HUES6 (cell line): ENCODE measurements around the gene RSU1.

Experiments
- H3K27ac ChIP-seq: 2 replicates; pipeline ENCODE4 v1.7.0; 2013; ENCODE audit warnings: low read depth, mild to moderate bottlenecking, low read length, inconsistent platforms
- H3K27me3 ChIP-seq: 2 replicates; pipeline ENCODE4 v1.6.1; 2013; ENCODE audit warnings: low read length; ENCODE audit not compliant: control insufficient read depth, insufficient read depth
- H3K36me3 ChIP-seq: 2 replicates; pipeline ENCODE4 v1.6.1; 2013; ENCODE audit warnings: low read length; ENCODE audit not compliant: control insufficient read depth, insufficient read depth
- H3K4me1 ChIP-seq: 2 replicates; pipeline ENCODE4 v1.6.1; 2013; ENCODE audit warnings: low read length; ENCODE audit not compliant: control insufficient read depth, insufficient read depth
- H3K4me3 ChIP-seq: 2 replicates; pipeline ENCODE4 v1.5.1; 2013; ENCODE audit warnings: low read depth, low read length
- H3K9ac ChIP-seq: one replicate; pipeline ENCODE4 v1.6.1; 2013; ENCODE audit warnings: mild to moderate bottlenecking, low read length
- H3K9me3 ChIP-seq: 2 replicates; pipeline ENCODE4 v1.6.1; 2013; ENCODE audit warnings: low read depth, low read length; ENCODE audit not compliant: control insufficient read depth, insufficient read depth

The RSU1 gene

DNA sequence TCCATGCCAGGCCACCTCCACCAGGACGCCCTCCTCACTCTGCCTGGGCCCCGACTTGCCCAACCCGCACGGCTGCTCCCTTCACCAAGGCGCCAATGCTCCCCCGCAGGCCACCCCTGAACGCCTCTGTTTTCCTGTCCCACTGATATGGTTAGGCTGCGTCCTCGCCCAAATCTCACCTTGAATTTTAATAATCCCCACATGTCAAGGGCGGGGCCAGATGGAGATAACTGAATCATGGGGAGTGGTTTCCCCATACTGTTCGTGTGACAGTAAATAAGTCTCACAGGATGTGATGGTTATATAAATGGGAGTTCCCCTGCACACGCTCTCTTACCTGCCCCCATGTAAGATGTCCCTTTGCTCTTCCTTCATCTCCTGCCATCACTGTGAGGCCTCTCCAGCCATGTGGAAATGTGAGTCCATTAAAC, 29.8 kb downstream of the RSU1 start:
- H3K9ac ChIP-seq: no peak overlapping the region
- no peaks in the 10 kb centered on the region for H3K27me3 ChIP-seq
- H3K4me1 ChIP-seq: no peaks in the 10 kb centered on the region
- H3K4me3 ChIP-seq: no peak overlapping the region
- peaks cover 4% of the 10 kb centered on the region for H3K36me3 ChIP-seq
- 0 out of 2 replicates have a peak, but pooled peaks cover 2% of the 10 kb centered on the region for H3K9me3 ChIP-seq
- no peak overlapping the region for H3K27ac ChIP-seq

DNA sequence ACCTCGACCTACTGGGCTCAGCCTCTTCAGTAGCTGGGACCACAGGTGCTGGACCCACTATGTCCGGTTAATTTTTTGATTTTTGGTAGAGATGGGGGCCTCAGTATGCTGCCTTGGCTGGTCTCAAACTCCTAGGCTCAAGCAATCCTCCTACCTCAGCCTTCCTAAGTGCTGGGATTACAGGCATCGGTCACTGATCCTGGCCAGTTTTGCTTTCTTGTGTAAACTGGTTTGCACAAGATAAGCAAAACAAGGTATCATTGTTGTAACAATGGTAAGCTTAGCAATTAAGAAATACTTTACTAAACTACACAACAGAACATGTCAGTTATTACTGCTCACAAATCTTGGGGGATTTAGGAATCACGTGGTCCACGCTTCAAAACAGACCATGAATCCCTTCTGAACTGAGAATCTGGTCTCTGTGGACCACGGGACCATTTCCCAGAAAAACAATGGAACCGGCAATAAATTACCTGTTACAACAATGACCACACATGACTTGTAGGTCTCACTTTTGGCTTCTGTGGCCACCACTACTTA, 36.8 kb downstream of the RSU1 start:
- 0 out of 2 replicates have a peak, but pooled peaks cover 5% of the 10 kb centered on the region for H3K36me3 ChIP-seq
- no peak overlapping the region for H3K4me3 ChIP-seq
- peaks cover 24% of the 10 kb centered on the region for H3K4me1 ChIP-seq
- H3K9ac ChIP-seq: no peak overlapping the region
- 0 out of 2 replicates have a peak, but pooled peaks cover 2% of the 10 kb centered on the region for H3K9me3 ChIP-seq
- no peak overlapping the region for H3K27ac ChIP-seq
- no peaks in the 10 kb centered on the region for H3K27me3 ChIP-seq

DNA sequence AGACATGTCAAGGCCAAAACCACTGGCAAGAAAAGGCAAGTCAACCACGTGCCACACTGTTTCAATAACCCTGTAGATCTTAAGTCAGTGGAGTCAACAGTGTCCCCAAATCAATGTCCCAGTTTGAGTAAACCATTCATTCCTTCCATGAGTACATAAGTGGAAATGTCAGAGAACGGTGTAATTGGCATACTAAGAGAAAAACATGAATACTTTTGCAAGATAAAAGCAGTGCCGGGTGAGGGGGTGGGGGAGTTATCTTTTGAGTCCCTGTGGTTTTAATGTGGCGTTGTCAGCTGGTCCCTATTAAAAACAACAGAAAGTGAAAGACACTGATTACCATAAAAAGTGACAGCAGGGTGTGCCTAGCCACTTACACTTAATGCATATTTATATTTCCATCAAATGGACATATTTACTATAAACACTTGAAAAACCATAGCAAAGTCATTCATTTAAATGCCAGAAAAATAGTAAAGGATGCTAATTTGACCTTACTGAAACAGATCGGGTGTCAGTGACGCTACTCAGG, 37.8 kb downstream of the RSU1 start:
- Histone ChIP-seq H3K4me1 (peaks cover 24% of the 10 kb centered on the region), H3K27me3 (no peaks in the 10 kb centered on the region), H3K9ac (no peak overlapping the region), H3K36me3 (0 out of 2 replicates have a peak, but pooled peaks cover 5% of the 10 kb centered on the region), H3K4me3 (no peak overlapping the region), H3K27ac (no peak overlapping the region), H3K9me3 (no peaks in the 10 kb centered on the region)

- peaks cover 24% of the 10 kb centered on the region for H3K4me1 ChIP-seq
- no peak overlapping the region for H3K4me3 ChIP-seq
- H3K9ac ChIP-seq: no peak overlapping the region
- H3K27me3 ChIP-seq: no peaks in the 10 kb centered on the region
- H3K9me3 ChIP-seq: no peaks in the 10 kb centered on the region
- no peak overlapping the region for H3K27ac ChIP-seq
- H3K36me3 ChIP-seq: 0 out of 2 replicates have a peak, but pooled peaks cover 5% of the 10 kb centered on the region
Observed at GRCh38 chr10:16777473-16778370, 39.5 kb downstream of the RSU1 start.

- Histone ChIP-seq H3K9me3 (no peaks in the 10 kb centered on the region), H3K9ac (no peak overlapping the region), H3K36me3 (0 out of 2 replicates have a peak, but pooled peaks cover 5% of the 10 kb centered on the region), H3K27ac (no peak overlapping the region), H3K4me3 (no peak overlapping the region), H3K27me3 (no peaks in the 10 kb centered on the region), H3K4me1 (peaks cover 24% of the 10 kb centered on the region)
Observed at GRCh38 chr10:16776896-16777295, 40.3 kb downstream of the RSU1 start.

DNA sequence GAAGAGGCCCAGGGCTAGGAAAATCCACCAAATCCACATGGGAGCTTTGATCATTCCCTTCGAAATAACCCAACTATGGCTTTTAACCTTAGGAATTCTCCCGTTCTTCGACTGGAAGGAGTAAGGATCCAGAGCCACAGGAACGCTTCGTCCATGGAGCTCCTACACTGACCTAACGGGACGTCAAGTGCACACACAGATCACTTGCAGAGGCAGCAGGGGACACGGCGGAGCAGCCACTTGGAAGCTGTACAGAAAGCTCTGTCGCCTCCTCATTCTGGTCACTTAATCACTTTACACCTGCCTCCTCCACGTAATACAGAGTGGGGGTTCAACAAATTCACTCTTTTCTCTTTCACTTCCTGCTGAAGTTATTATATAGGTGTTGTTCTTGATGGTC, 43.9 kb downstream of the RSU1 start:
- Histone ChIP-seq H3K27ac (no peak overlapping the region), H3K27me3 (no peaks in the 10 kb centered on the region), H3K9ac (no peak overlapping the region), H3K4me3 (no peak overlapping the region), H3K9me3 (no peaks in the 10 kb centered on the region), H3K4me1 (0 out of 2 replicates have a peak, but pooled peaks cover 2% of the 10 kb centered on the region), H3K36me3 (no peaks in the 10 kb centered on the region)

DNA sequence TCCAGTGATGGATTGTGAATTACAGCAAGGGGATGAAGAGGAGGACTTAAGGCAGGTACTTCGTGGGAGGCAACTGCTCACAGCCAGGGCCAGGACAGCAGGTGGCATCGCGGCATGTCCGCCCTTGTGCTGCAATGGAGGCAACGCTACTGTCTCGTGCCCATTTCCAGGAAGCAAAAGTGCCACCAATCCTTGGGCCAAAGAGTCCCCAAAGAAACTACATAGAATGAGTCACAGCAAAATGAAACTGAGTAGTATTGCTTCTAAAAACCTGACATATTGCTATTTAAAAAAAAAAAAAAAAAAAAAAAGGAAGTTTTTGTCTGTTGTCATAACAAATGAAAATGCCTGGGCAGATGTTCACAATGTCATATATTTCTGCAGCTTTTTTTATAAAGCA, 46.6 kb downstream of the RSU1 start:
- Histone ChIP-seq H3K9me3 (no peaks in the 10 kb centered on the region), H3K36me3 (no peaks in the 10 kb centered on the region), H3K27me3 (no peaks in the 10 kb centered on the region), H3K9ac (no peak overlapping the region), H3K4me3 (no peak overlapping the region), H3K4me1 (no peaks in the 10 kb centered on the region), H3K27ac (no peak overlapping the region)

- H3K9ac ChIP-seq: no peak overlapping the region
- H3K9me3 ChIP-seq: no peaks in the 10 kb centered on the region
- H3K4me1 ChIP-seq: no peaks in the 10 kb centered on the region
- H3K4me3 ChIP-seq: no peak overlapping the region
- no peak overlapping the region for H3K27ac ChIP-seq
- H3K27me3 ChIP-seq: no peaks in the 10 kb centered on the region
- H3K36me3 ChIP-seq: no peaks in the 10 kb centered on the region
Observed at GRCh38 chr10:16770141-16770540, 47.1 kb downstream of the RSU1 start.

- H3K27me3 ChIP-seq: no peaks in the 10 kb centered on the region
- H3K9ac ChIP-seq: no peak overlapping the region
- no peaks in the 10 kb centered on the region for H3K4me1 ChIP-seq
- no peak overlapping the region for H3K4me3 ChIP-seq
- no peak overlapping the region for H3K27ac ChIP-seq
- no peaks in the 10 kb centered on the region for H3K9me3 ChIP-seq
- H3K36me3 ChIP-seq: no peaks in the 10 kb centered on the region
Observed at GRCh38 chr10:16769331-16769730, 47.9 kb downstream of the RSU1 start.

DNA sequence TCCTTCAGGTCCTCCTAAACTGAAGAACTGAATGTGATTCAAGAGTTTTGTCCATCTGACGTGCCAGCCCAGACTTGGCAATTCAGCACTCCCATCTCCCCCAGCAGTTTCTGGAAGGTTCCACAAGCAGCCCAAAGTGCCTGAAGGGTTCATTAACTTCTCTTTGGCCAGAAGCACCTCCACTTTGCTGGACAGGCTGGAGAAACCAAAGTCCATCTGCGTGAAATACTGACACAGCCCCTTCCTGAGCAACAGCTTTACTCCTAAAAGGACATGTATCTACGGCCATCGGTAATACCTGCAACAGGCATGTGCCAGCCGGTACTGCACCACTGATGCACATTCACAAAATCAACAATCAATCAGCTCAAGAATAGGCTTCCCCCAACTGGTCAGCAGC, 48.5 kb downstream of the RSU1 start:
- Histone ChIP-seq H3K9me3 (no peaks in the 10 kb centered on the region), H3K4me3 (no peak overlapping the region), H3K9ac (no peak overlapping the region), H3K27me3 (no peaks in the 10 kb centered on the region), H3K27ac (no peak overlapping the region), H3K36me3 (no peaks in the 10 kb centered on the region), H3K4me1 (no peaks in the 10 kb centered on the region)
